ENCODE results near the gene FBLN2. TPM values are rescaled to one million over a fixed set of nuclear protein-coding genes. Genes with fewer than 3 reads are reported as not detected.

FBLN2 gene
- total and polyA plus RNA-seq, 2 of the 13 experiments (the other 11 are each of a cell fraction or from before 2014, with no cell fraction given) = not detected

- Histone ChIP-seq H3K9ac (ENCODE audit: insufficient read depth, low read depth, low read length) (no peak overlapping the region), H3K79me2 (ENCODE audit: insufficient read depth, low read length) (no peaks in the 10 kb centered on the region), H3K9me3 (ENCODE audit: low read length) (no peaks in the 10 kb centered on the region), H4K20me1 (ENCODE audit: insufficient read depth, low read length) (no peaks in the 10 kb centered on the region), H2AFZ (ENCODE audit: low read length) (no peak overlapping the region), H3K27me3 (ENCODE audit: control insufficient read depth in 1 of 2, insufficient read depth in 2 of 2, low read length in 2 of 2) (peaks cover 5 to 44% of the 10 kb centered on the region in 2 experiments), H3K4me3 (replicated peaks in 1 of 3; ENCODE audit: insufficient read depth in 1 of 3, low read depth in 2 of 3, low read length in 3 of 3) (no peak overlapping the region), H3K4me2 (ENCODE audit: low read depth, low read length) (no peak overlapping the region), H3K27ac (ENCODE audit: extremely low read length, insufficient read depth, low read length) (no peak overlapping the region), H3K4me1 (ENCODE audit: insufficient read depth, low read length) (peaks cover 20% of the 10 kb centered on the region), H3K36me3 (replicated peaks in 1 of 2; ENCODE audit: control insufficient read depth in 1 of 2, insufficient read depth in 2 of 2, low read length in 2 of 2) (no peaks in the 10 kb centered on the region)
- FAIRE-seq (no peak), DNase-seq (ENCODE audit: low spot score) (no peak), ATAC-seq (no peak)
- 28% methylated on average over 5 of the region's 5 CpGs for WGBS (ENCODE audit: low lambda C conversion rate)
- TF ChIP-seq ZNF7 (CRISPR knock-in tag; IDR thresholded peaks at IDR 0.05) (no peak), TRIM22 (IDR thresholded peaks at IDR 0.05) (0 out of 2 replicates have a peak, but pooled peaks have one; percentile 36)
- CTCF ChIA-PET (ENCODE audit: low intra/inter-chr PET ratio, low total read pairs) = no interaction called here
- POLR2A ChIA-PET = no interaction called here
- intact Hi-C loops (cut with micrococcal nuclease; ENCODE audit: unreplicated experiment) = no loop called here
- no TSS peak for BruUV-seq (replicated peaks)
- in situ Hi-C loops (cut with HindIII; ENCODE audit: extremely low pct_ligation_motif_present, low pct_unique_long_range_greater_than_20kb) = no loop called here
These were observed 19.5 kb upstream of the FBLN2 start for GRCh38 chr3:13529196-13530112.

GRCh38 chr3:13530241-13531009, 18.5 kb upstream of the FBLN2 start:
- H3K27me3 ChIP-seq (ENCODE audit: control insufficient read depth in 1 of 2, insufficient read depth in 2 of 2, low read length in 2 of 2) = peaks cover 8 to 51% of the 10 kb centered on the region in 2 experiments
- ATAC-seq (no peak), DNase-seq (ENCODE audit: low spot score) (no peak), FAIRE-seq (no peak)
- H3K9ac ChIP-seq (ENCODE audit: insufficient read depth, low read depth, low read length) = no peak overlapping the region
- H3K4me3 ChIP-seq (replicated peaks in 1 of 3; ENCODE audit: insufficient read depth in 1 of 3, low read depth in 2 of 3, low read length in 3 of 3) = no peak overlapping the region
- no peak overlapping the region for H3K4me2 ChIP-seq (ENCODE audit: low read depth, low read length)
- TF ChIP-seq BRF2 (CRISPR knock-in tag; IDR thresholded peaks at IDR 0.05) (no peak), ZNF670 (CRISPR knock-in tag; IDR thresholded peaks at IDR 0.05; ENCODE audit: borderline replicate concordance) (no peak), ZNF292 (CRISPR knock-in tag; IDR thresholded peaks at IDR 0.05; ENCODE audit: borderline replicate concordance, low read depth) (no peak), ZNF761 (CRISPR knock-in tag; conservative IDR thresholded peaks at IDR 0.05) (no peak), FOXP4 (CRISPR knock-in tag; IDR thresholded peaks at IDR 0.05) (no peak), MXD3 (CRISPR knock-in tag; IDR thresholded peaks at IDR 0.05) (no peak), CBX1 (IDR thresholded peaks at IDR 0.05; ENCODE audit: low read depth) (no peak)
- ChIA-PET CTCF (ENCODE audit: low intra/inter-chr PET ratio, low total read pairs) (no interaction called here), POLR2A (no interaction called here)
- no peaks in the 10 kb centered on the region for H3K9me3 ChIP-seq (ENCODE audit: low read length)
- H3K27ac ChIP-seq (ENCODE audit: extremely low read length, insufficient read depth, low read length) = no peak overlapping the region
- BruUV-seq (replicated peaks) = no TSS peak
- no peaks in the 10 kb centered on the region for H3K36me3 ChIP-seq (replicated peaks in 1 of 2; ENCODE audit: control insufficient read depth in 1 of 2, insufficient read depth in 2 of 2, low read length in 2 of 2)
- H4K20me1 ChIP-seq (ENCODE audit: insufficient read depth, low read length) = no peaks in the 10 kb centered on the region
- H3K79me2 ChIP-seq (ENCODE audit: insufficient read depth, low read length) = no peaks in the 10 kb centered on the region
- in situ Hi-C loops (cut with HindIII; ENCODE audit: extremely low pct_ligation_motif_present, low pct_unique_long_range_greater_than_20kb) = no loop called here
- no peak overlapping the region for H2AFZ ChIP-seq (ENCODE audit: low read length)
- intact Hi-C loops (cut with micrococcal nuclease; ENCODE audit: unreplicated experiment) = no loop called here
- H3K4me1 ChIP-seq (ENCODE audit: insufficient read depth, low read length) = peaks cover 10% of the 10 kb centered on the region
- 2% methylated on average over 12 of the region's 12 CpGs for WGBS (ENCODE audit: low lambda C conversion rate)

Data from HepG2 (cell line).